HEK293 (cell line): ENCODE measurements around the gene PKLR.

ENCODE experiments used
- ATF2 ChIP-seq: fragments of 450-650 bp; formaldehyde crosslinking; IDR thresholded peaks from 2 replicates; pipeline ENCODE4 v1.5.1; 2016; ENCODE audit warnings: missing biosample characterization, missing genetic modification characterization, low read depth
- CTCF ChIP-seq: fragments of 450-650 bp; formaldehyde crosslinking; IDR thresholded peaks from 2 replicates; pipeline ENCODE4 v1.5.1; 2016; ENCODE audit warnings: missing biosample characterization, missing genetic modification characterization
- MZF1 ChIP-seq: fragments of 450-650 bp; formaldehyde crosslinking; IDR thresholded peaks from 2 replicates; pipeline ENCODE4 v1.5.1; 2017; ENCODE audit warnings: missing biosample characterization, missing genetic modification characterization, borderline replicate concordance
- SALL2 ChIP-seq: fragments of 450-650 bp; formaldehyde crosslinking; IDR thresholded peaks from 2 replicates; pipeline ENCODE4 v1.5.0; 2017; ENCODE audit warnings: missing biosample characterization, mild to moderate bottlenecking, missing genetic modification characterization, borderline replicate concordance
- SP2 ChIP-seq: fragments of 450-650 bp; formaldehyde crosslinking; IDR thresholded peaks from 2 replicates; pipeline ENCODE4 v1.5.1; 2016; ENCODE audit warnings: missing biosample characterization, missing genetic modification characterization
- SP7 ChIP-seq: fragments of 450-650 bp; formaldehyde crosslinking; IDR thresholded peaks from 2 replicates; pipeline ENCODE4 v1.5.1; 2016; ENCODE audit warnings: missing biosample characterization, missing genetic modification characterization
- YY1 ChIP-seq: fragments of 450-650 bp; formaldehyde crosslinking; IDR thresholded peaks from 2 replicates; pipeline ENCODE4 v1.5.1; 2018; ENCODE audit warnings: missing biosample characterization, missing genetic modification characterization
- ZBTB11 ChIP-seq: fragments of 450-650 bp; formaldehyde crosslinking; conservative IDR thresholded peaks from 2 replicates; pipeline ENCODE4 v1.5.1; 2016; ENCODE audit warnings: low read depth, missing biosample characterization, missing genetic modification characterization
- ZBTB17 ChIP-seq: fragments of 450-650 bp; formaldehyde crosslinking; IDR thresholded peaks from 2 replicates; pipeline ENCODE4 v1.5.1; 2016; ENCODE audit warnings: missing biosample characterization, missing genetic modification characterization
- ZBTB7A ChIP-seq: fragments of 450-650 bp; formaldehyde crosslinking; IDR thresholded peaks from 2 replicates; pipeline ENCODE4 v1.5.1; 2016; ENCODE audit warnings: low read depth, missing biosample characterization, missing genetic modification characterization
- ZNF274 ChIP-seq, 2 experiments: fragments of 200-500 bp in 1 of 2; fragments of 450-650 bp in 1 of 2; sonication (Bioruptor generic) in 1 of 2; formaldehyde crosslinking in 1 of 2; IDR thresholded peaks; 2 replicates each; pipeline versions ENCODE4 v1.5.1 to v1.6.1; 2014 to 2016; ENCODE audit warnings: borderline replicate concordance in 1 of 2, inconsistent platforms in 1 of 2, low read length in 1 of 2, missing biosample characterization in 1 of 2, missing genetic modification characterization in 1 of 2
- ZNF530 ChIP-seq: fragments of 450-650 bp; formaldehyde crosslinking; IDR thresholded peaks from 2 replicates; pipeline ENCODE4 v1.5.1; 2016; ENCODE audit warnings: low read depth, missing biosample characterization, missing genetic modification characterization

- TF ChIP-seq ZNF274 (IDR thresholded peaks at IDR 0.05; ENCODE audit: low read length) (no peak), ZNF274 (tag by site-specific recombination; IDR thresholded peaks at IDR 0.05; ENCODE audit: borderline replicate concordance) (no peak), SALL2 (tag by site-specific recombination) (no peak), ZBTB11 (tag by site-specific recombination) (no peak), ZNF530 (tag by site-specific recombination) (no peak), ZBTB17 (no peak), CTCF (tag by site-specific recombination) (no peak), ZBTB7A (tag by site-specific recombination) (no peak), SP2 (tag by site-specific recombination) (no peak), MZF1 (no peak), SP7 (tag by site-specific recombination) (no peak), YY1 (tag by site-specific recombination) (no peak), ATF2 (tag by site-specific recombination) (no peak)
Measured at GRCh38 chr1:155327981-155328380, 26.7 kb upstream of the PKLR start.
